ENCODE data around the gene UGT2B15. TPM values are rescaled to one million over a fixed set of nuclear protein-coding genes. Genes with fewer than 3 reads are reported as not detected.
"Not testable (repeated sequence)": the region's sequence is repeated elsewhere in the genome, so short reads cannot be mapped to it uniquely, and the experiment has no call there.

The UGT2B15 gene
- polyA plus RNA-seq: not detected in 3 replicates
- not detected for polyA plus RNA-seq (2011; ENCODE audit: low read depth)
- polyA plus RNA-seq (2011; cell fraction: cytosol; rRNA removed): not detected in 2 replicates
- not detected in 2 replicates for polyA plus RNA-seq (2011; cell fraction: nucleus; rRNA removed)
- polyA plus RNA-seq (2012; ENCODE audit: low replicate concordance): not detected in 2 replicates
- not detected in 3 replicates for polyA minus RNA-seq
- polyA minus RNA-seq (2011; cell fraction: cytosol; rRNA and poly(A)+ RNA removed): not detected
- not detected in 2 replicates for polyA minus RNA-seq (2011; cell fraction: nucleus; rRNA and poly(A)+ RNA removed)

DNA sequence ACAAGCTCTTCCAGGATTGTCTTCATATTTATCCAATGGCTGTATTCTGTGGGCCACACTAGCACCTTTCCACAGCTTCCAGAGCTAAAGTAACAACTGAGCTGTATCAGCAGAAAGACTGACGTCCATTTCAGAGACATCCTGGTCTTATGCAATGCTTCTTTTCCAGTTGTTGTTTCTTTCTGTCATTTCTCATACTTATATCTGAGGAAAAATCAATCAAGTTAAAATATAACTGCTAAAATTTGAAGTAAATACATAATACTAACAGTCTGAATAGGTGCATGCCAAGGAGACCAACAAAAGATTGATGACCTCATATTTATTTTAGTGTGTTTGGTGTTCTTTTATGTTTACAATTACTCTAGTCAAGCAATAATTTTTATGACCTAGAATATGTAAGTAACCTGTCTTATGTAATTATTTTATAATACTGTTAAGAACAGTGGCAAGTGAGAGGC, at the start of gene UGT2B15:
Gene UGT2B15, minus strand, starts transcription at position 174 of the 461 bp plus-strand sequence. Its CDS starts 34 bp downstream, at position 140.
- H3K27ac ChIP-seq (ENCODE audit: control insufficient read depth, insufficient read depth, low read length); H3K4me3 ChIP-seq (ENCODE audit: control insufficient read depth in 2 of 3, extremely low read depth in 1 of 3, insufficient read depth in 2 of 3, low read depth in 1 of 3, low read length in 3 of 3); FAIRE-seq; H3K9ac ChIP-seq (ENCODE audit: control insufficient read depth, extremely low read depth, insufficient read depth, low read length); DNase-seq (ENCODE audit: low read depth, low spot score); H3K4me1 ChIP-seq (ENCODE audit: control insufficient read depth, extremely low read depth, insufficient read depth, low read length); H3K79me2 ChIP-seq (ENCODE audit: control insufficient read depth, insufficient read depth, low read length); H3K36me3 ChIP-seq (ENCODE audit: control insufficient read depth in 2 of 2, extremely low read depth in 1 of 2, insufficient read depth in 2 of 2, low read length in 2 of 2); H2AFZ ChIP-seq (ENCODE audit: control insufficient read depth, low read length); dilution Hi-C loops (cut with MboI; ENCODE audit: extremely low pct_ligation_motif_present, low sequenced_read_pairs); H3K9me1 ChIP-seq (ENCODE audit: control insufficient read depth, extremely low read depth, insufficient read depth, low read length); H3K27me3 ChIP-seq (ENCODE audit: control insufficient read depth, extremely low read depth, insufficient read depth, low read length); H3K9me3 ChIP-seq (ENCODE audit: control insufficient read depth, low read depth, low read length); H3K4me2 ChIP-seq (ENCODE audit: control insufficient read depth, extremely low read depth, insufficient read depth, low read depth, low read length); H4K20me1 ChIP-seq (ENCODE audit: control insufficient read depth, extremely low read depth, insufficient read depth, low read length): not testable (repeated sequence)

GRCh38 chr4:68719075-68719473, 48.6 kb upstream of the UGT2B15 start:
- H2AFZ ChIP-seq (ENCODE audit: control insufficient read depth, low read length): no peak overlapping the region
- no peaks in the 10 kb centered on the region for H3K27me3 ChIP-seq (ENCODE audit: control insufficient read depth, extremely low read depth, insufficient read depth, low read length)
- DNase-seq (ENCODE audit: low read depth, low spot score) (no peak), FAIRE-seq (no peak)
- no peaks in the 10 kb centered on the region for H3K36me3 ChIP-seq (ENCODE audit: control insufficient read depth in 2 of 2, extremely low read depth in 1 of 2, insufficient read depth in 2 of 2, low read length in 2 of 2)
- TF ChIP-seq EZH2 (IDR thresholded peaks at IDR 0.05; ENCODE audit: low read length): no peak
- TF ChIP-seq CTCF (optimal IDR thresholded peaks at IDR 0.05 in 1 of 3, IDR thresholded peaks at IDR 0.05 in 1 of 3, conservative IDR thresholded peaks at IDR 0.05 in 1 of 3; ENCODE audit: extremely low read depth in 1 of 3, insufficient read depth in 2 of 3, low read length in 3 of 3): no peak
- no peaks in the 10 kb centered on the region for H3K9me1 ChIP-seq (ENCODE audit: control insufficient read depth, extremely low read depth, insufficient read depth, low read length)
- H3K4me3 ChIP-seq (ENCODE audit: control insufficient read depth in 2 of 3, extremely low read depth in 1 of 3, insufficient read depth in 2 of 3, low read depth in 1 of 3, low read length in 3 of 3): no peak overlapping the region
- no peaks in the 10 kb centered on the region for H3K9me3 ChIP-seq (ENCODE audit: control insufficient read depth, low read depth, low read length)
- H3K79me2 ChIP-seq (ENCODE audit: control insufficient read depth, insufficient read depth, low read length): no peaks in the 10 kb centered on the region
- no peaks in the 10 kb centered on the region for H4K20me1 ChIP-seq (ENCODE audit: control insufficient read depth, extremely low read depth, insufficient read depth, low read length)
- dilution Hi-C loops (cut with MboI; ENCODE audit: extremely low pct_ligation_motif_present, low sequenced_read_pairs): no loop called here
- H3K4me1 ChIP-seq (ENCODE audit: control insufficient read depth, extremely low read depth, insufficient read depth, low read length): no peaks in the 10 kb centered on the region
- no peak overlapping the region for H3K27ac ChIP-seq (ENCODE audit: control insufficient read depth, insufficient read depth, low read length)
- H3K4me2 ChIP-seq (ENCODE audit: control insufficient read depth, extremely low read depth, insufficient read depth, low read depth, low read length): no peak overlapping the region
- no peak overlapping the region for H3K9ac ChIP-seq (ENCODE audit: control insufficient read depth, extremely low read depth, insufficient read depth, low read length)
